Measurements from ENCODE around the gene ZNF746.
A peak's percentile ranks its signal among the peaks of the same experiment; 100 is the strongest.

The ZNF746 gene

DNA sequence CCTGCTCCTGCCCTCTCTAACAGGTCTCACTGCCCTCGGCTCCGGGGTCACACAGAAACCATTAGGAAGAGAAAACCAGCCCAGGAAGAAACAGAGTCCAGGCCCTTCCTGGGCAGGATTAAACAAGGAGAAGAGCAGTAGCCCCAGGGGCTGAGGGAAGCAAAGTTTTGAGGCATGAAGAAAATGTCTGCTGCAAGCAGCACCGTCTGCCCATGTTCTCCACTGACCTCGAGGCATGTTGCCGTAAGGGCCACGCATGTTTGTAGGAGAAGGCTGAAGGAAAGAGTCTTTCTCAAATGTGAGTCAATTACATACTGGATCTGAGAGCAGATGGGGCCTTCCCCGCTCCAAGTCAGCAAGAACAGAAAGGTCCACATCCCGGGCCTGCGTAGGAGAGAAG is 4.2 kb downstream of the ZNF746 start:
- no peaks in the 10 kb centered on the region for H3K9me3 ChIP-seq (ENCODE audit: insufficient read depth, low read depth, low read length)
- peaks cover 32% of the 10 kb centered on the region for H4K20me1 ChIP-seq (ENCODE audit: insufficient read depth, low read length, poor library complexity, severe bottlenecking)
- no peak overlapping the region for H2AFZ ChIP-seq (ENCODE audit: low read length)
- H3K27me3 ChIP-seq (ENCODE audit: insufficient read depth, low read length, poor library complexity, severe bottlenecking) = no peaks in the 10 kb centered on the region
- no peak overlapping the region for H3K9ac ChIP-seq (ENCODE audit: low read depth, low read length, poor library complexity, severe bottlenecking)
- no peak overlapping the region for H3K4me3 ChIP-seq (ENCODE audit: low read length, poor library complexity, severe bottlenecking)
- H3K4me2 ChIP-seq (ENCODE audit: low read depth, low read length, poor library complexity, severe bottlenecking) = no peak overlapping the region
- peaks cover 19% of the 10 kb centered on the region for H3K4me1 ChIP-seq (ENCODE audit: insufficient read depth, low read length, poor library complexity, severe bottlenecking)
- H3F3A ChIP-seq (ENCODE audit: low read depth) = no peaks in the 10 kb centered on the region
- TF ChIP-seq EZH2phosphoT487 (IDR thresholded peaks at IDR 0.05; ENCODE audit: borderline replicate concordance) = no peak
- no peak for TF ChIP-seq CTCF (conservative IDR thresholded peaks at IDR 0.05; ENCODE audit: low read length)
- peaks cover 47% of the 10 kb centered on the region; the same call in 1 of the 2 replicates for H3K36me3 ChIP-seq (ENCODE audit: insufficient read depth, low read length)
- no peaks in the 10 kb centered on the region for H3K9me2 ChIP-seq (replicated peaks; ENCODE audit: low read depth, low read length)
- peaks cover 26% of the 10 kb centered on the region for H3K79me2 ChIP-seq (ENCODE audit: insufficient read depth, low read length)

- peaks cover 67% of the 10 kb centered on the region for H3K36me3 ChIP-seq (ENCODE audit: insufficient read depth, low read length)
- no peak overlapping the region for H3K4me2 ChIP-seq (ENCODE audit: low read depth, low read length, poor library complexity, severe bottlenecking)
- no peaks in the 10 kb centered on the region for H3K9me3 ChIP-seq (ENCODE audit: insufficient read depth, low read depth, low read length)
- peaks cover 6% of the 10 kb centered on the region for H3K79me2 ChIP-seq (ENCODE audit: insufficient read depth, low read length)
- TF ChIP-seq CTCF (conservative IDR thresholded peaks at IDR 0.05; ENCODE audit: low read length) (no peak), EZH2phosphoT487 (IDR thresholded peaks at IDR 0.05; ENCODE audit: borderline replicate concordance) (no peak)
- peaks cover 4% of the 10 kb centered on the region for H3K4me1 ChIP-seq (ENCODE audit: insufficient read depth, low read length, poor library complexity, severe bottlenecking)
- H3F3A ChIP-seq (ENCODE audit: low read depth) = no peaks in the 10 kb centered on the region
- H3K4me3 ChIP-seq (ENCODE audit: low read length, poor library complexity, severe bottlenecking) = no peak overlapping the region
- H4K20me1 ChIP-seq (ENCODE audit: insufficient read depth, low read length, poor library complexity, severe bottlenecking) = peaks cover 16% of the 10 kb centered on the region
- no peak overlapping the region for H2AFZ ChIP-seq (ENCODE audit: low read length)
- no peaks in the 10 kb centered on the region for H3K27me3 ChIP-seq (ENCODE audit: insufficient read depth, low read length, poor library complexity, severe bottlenecking)
- H3K9ac ChIP-seq (ENCODE audit: low read depth, low read length, poor library complexity, severe bottlenecking) = no peak overlapping the region
- no peaks in the 10 kb centered on the region for H3K9me2 ChIP-seq (replicated peaks; ENCODE audit: low read depth, low read length)
Measured at GRCh38 chr7:149490083-149490760, 7.4 kb downstream of the ZNF746 start.

- no peak overlapping the region for H2AFZ ChIP-seq (ENCODE audit: low read length)
- peaks cover 10% of the 10 kb centered on the region for H4K20me1 ChIP-seq (ENCODE audit: insufficient read depth, low read length, poor library complexity, severe bottlenecking)
- TF ChIP-seq CTCF (conservative IDR thresholded peaks at IDR 0.05; ENCODE audit: low read length) (peak; percentile 47), EZH2phosphoT487 (IDR thresholded peaks at IDR 0.05; ENCODE audit: borderline replicate concordance) (no peak)
- H3K36me3 ChIP-seq (ENCODE audit: insufficient read depth, low read length) = peaks cover 69% of the 10 kb centered on the region
- no peaks in the 10 kb centered on the region for H3K27me3 ChIP-seq (ENCODE audit: insufficient read depth, low read length, poor library complexity, severe bottlenecking)
- H3K4me2 ChIP-seq (ENCODE audit: low read depth, low read length, poor library complexity, severe bottlenecking) = no peak overlapping the region
- no peaks in the 10 kb centered on the region for H3K4me1 ChIP-seq (ENCODE audit: insufficient read depth, low read length, poor library complexity, severe bottlenecking)
- no peaks in the 10 kb centered on the region for H3K79me2 ChIP-seq (ENCODE audit: insufficient read depth, low read length)
- no peaks in the 10 kb centered on the region for H3F3A ChIP-seq (ENCODE audit: low read depth)
- no peak overlapping the region for H3K4me3 ChIP-seq (ENCODE audit: low read length, poor library complexity, severe bottlenecking)
- H3K9me2 ChIP-seq (replicated peaks; ENCODE audit: low read depth, low read length) = no peaks in the 10 kb centered on the region
- no peak overlapping the region for H3K9ac ChIP-seq (ENCODE audit: low read depth, low read length, poor library complexity, severe bottlenecking)
- H3K9me3 ChIP-seq (ENCODE audit: insufficient read depth, low read depth, low read length) = no peaks in the 10 kb centered on the region
Measured at GRCh38 chr7:149489391-149490024, 8.1 kb downstream of the ZNF746 start.

All from Loucy (cell line).